Ecto neural progenitor cell (in vitro differentiated cells): ENCODE data around the gene TMEM209.
"Not testable (repeated sequence)": the region's sequence is repeated elsewhere in the genome, so short reads cannot be mapped to it uniquely, and the experiment has no call there.

Experiments used
- DNase-seq: peaks from one replicate; pipeline ENCODE4 v3.0.0-alpha.2; 2018; ENCODE audit warnings: low spot score

The TMEM209 gene

GRCh38 chr7:130162196-130162595 is 43.0 kb downstream of the TMEM209 start:
- DNase-seq, result no peak

GRCh38 chr7:130160455-130160854 is 44.8 kb downstream of the TMEM209 start:
- DNase-seq, result no peak

GRCh38 chr7:130160023-130160422 is 45.2 kb downstream of the TMEM209 start:
- DNase-seq, result no peak

DNA sequence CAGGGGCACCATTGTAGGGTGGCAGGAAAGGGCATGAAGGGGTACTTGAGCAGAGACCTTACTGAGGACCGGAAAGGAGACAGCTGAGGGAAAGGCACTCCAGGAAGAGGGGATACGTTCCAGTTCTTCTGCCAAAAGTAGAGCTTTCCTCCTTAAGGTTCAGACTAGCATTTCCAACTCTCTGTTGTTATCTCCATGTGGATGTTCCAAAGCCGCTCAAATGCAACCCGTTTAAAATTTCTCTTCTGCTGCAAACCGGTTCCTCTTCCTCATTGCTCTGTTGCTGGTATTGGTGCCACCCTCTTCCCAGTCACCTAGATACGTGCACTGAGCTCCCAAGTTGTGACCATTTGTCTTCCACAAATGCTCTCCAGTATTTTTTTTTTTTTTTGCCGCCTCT is 47.5 kb downstream of the TMEM209 start:
- DNase-seq, result no peak

GRCh38 chr7:130156140-130156539 is 49.1 kb downstream of the TMEM209 start:
- no peak for DNase-seq

DNA sequence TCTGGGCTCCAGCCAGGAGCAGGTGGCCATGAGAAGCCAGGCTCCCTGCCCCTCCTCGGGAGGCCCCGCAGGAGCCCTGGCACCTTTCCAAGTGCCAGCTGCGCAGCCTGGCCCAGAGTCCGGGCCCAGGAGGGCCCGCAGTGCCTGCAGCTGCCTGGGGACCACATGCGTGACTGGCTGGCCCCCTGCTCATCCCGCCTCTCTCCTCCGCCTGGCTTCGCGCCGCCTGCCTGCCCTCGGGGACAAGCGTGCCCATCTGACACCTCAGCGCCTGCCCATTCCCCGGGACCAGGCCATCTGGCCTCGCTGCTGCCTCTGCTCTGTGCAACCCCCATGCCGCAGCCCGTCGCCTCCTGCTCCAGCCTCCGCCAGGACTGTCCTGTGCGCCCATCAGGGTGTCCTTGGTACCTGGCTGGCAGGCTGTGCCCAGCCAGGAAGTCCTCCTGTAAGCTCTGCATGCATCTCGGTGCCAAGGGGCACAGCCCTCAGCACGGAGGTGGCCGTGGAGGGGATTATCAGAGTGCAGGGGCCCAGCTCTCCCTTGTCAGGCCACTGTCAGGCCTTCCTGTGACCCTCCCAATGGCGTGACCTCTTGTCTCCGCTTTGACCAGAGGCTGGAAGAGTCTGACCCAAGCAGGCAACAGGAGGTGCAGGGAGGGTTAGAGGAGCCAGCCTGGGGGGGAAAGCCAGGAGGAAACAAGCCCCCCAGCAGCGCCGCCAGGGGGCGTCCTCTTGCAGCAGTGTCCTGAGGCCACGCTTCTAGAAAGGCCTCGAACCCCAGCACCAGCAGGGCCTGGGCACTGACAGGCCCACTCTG is 50.5 kb downstream of the TMEM209 start:
- no peak for DNase-seq

- no peak for DNase-seq
Measured at GRCh38 chr7:130154131-130154500, 51.1 kb downstream of the TMEM209 start.

- no peak for DNase-seq
Measured at GRCh38 chr7:130153211-130153908, 51.8 kb downstream of the TMEM209 start.

DNA sequence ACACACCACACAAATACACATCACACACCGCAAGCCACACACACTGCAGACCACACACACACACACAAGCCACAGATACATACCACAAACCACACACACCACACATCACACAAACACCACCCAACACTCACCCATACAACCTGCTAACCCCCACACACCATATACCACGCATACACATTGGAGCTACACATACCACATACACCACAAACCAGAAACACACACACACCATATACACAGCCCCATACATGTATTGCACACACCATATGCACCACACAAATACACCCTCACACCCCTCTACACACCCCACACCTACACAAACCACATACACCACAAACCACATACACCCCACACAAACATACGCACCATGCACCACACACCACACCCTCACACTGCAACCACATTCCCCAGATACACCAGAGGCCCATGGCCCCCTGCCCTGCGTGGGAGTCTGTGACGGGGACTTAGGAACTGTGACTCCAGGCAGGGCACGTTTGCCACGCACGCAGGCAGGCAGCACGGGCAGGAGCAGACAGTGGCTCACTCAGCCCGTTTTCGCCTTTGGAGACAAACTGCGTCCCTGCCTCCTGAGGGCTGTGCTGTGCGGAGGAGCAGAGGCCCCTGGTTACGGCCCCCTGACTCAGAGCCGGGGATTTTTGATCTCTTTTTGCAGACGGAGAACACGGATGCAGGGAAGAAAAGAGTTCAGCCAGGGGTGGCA is 52.6 kb downstream of the TMEM209 start:
- no peak for DNase-seq

DNA sequence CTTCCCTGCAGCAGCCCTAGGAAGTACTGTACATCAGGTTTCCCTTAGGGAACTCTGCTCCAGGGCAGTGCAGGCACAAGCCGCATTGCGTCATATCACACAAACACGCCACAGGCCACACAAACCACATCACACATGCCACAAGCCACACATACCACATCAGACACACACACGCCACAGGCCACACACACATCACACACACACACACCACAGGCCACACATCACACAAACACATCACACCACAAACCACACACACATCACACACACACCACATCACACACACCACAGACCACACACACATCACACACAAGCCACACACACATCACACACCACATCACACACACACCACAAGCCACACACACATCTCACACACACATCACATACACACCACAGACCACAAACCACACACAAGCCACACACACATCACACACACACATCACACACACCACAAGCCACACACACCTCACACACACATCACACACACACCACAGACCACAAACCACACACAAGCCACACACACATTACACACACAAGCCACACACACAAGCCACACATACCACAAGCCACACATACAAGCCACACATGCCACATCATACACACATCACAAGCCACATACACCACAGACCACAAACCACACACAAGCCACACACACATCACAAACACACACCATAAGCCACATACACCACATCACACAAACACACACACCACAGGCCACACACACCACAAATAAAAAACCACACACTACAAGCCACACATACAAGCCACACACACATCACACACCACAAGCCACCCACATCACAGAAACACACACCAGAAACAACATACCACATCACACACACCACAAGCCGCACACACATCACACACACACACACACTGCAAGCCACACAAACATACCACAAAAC is 53.4 kb downstream of the TMEM209 start:
- DNase-seq, result no peak

DNA sequence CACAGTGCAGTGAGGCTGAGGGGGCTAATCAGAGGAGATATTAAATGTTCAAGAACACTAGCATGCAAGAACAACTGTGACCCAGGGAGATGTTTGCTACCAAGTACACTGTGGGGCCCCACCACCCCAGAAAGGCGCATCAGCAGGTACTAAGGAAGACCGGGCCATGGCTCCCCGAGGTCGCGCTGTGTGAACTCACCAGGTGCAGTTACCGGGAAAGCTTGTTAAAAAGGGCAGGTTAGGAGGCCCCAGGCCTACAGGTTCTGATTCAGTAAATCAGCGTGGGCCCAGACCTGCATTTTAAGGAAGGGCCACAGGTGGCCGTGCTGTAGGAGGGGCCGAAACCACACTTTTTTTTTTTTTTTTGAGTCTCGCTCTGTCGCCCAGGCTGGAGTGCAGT is 54.6 kb downstream of the TMEM209 start:
- no peak for DNase-seq

GRCh38 chr7:130149281-130150139 is 55.7 kb downstream of the TMEM209 start:
- DNase-seq, result no peak

- no peak for DNase-seq
Measured at GRCh38 chr7:130148561-130148960, 56.6 kb downstream of the TMEM209 start.

DNA sequence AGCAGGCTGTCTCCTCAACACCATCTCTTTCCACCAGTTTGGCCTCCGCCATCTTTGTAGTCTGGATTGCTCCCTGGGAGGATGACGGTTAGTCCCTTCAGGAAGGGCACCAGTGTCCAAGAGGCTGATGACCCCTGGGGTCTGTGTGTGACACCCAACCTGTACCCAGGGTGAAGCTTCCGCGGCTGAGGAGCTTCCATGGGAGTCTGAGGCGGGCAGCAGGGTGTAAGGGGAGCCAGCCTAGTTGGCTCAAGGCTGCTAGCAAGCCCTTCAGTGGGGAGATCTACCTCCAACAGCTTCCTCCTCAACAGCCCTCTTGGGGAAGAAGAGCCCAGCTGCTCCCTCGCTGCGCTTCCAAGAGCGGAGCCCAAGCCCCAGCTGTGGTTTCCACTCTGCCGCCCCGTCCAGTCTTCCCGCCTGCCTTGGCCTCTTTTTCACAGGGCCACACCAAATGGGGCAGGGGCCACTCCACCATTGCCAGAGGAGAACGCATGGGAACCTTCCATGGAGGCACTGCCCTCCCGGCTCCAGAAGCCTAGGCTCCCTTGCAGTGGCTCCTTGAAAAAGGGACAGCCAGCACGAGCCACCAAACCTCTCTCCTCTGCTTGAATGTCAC is 57.4 kb downstream of the TMEM209 start:
- no peak for DNase-seq

- no peak for DNase-seq
Measured at GRCh38 chr7:130146693-130147405, 58.4 kb downstream of the TMEM209 start.

DNA sequence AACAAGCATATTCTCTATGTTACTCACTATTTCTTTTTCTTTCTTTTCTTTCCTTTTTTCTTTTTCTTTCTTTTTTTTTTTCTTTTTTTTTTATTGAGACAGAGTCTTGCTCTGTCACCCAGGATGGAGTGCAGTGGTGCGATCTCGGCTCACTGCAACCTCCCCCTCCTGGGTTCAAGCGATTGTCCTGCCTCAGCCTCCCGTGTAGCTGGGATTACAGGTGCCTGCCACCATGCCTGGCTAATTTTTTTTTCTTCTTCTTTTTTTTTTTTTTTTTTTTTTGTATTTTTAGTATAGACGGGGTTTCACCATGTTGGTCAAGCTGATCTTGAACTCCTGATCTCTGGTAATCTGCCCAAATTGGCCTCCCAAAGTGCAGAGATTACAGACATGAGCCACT is 59.1 kb downstream of the TMEM209 start:
- DNase-seq, result not testable (repeated sequence)

DNA sequence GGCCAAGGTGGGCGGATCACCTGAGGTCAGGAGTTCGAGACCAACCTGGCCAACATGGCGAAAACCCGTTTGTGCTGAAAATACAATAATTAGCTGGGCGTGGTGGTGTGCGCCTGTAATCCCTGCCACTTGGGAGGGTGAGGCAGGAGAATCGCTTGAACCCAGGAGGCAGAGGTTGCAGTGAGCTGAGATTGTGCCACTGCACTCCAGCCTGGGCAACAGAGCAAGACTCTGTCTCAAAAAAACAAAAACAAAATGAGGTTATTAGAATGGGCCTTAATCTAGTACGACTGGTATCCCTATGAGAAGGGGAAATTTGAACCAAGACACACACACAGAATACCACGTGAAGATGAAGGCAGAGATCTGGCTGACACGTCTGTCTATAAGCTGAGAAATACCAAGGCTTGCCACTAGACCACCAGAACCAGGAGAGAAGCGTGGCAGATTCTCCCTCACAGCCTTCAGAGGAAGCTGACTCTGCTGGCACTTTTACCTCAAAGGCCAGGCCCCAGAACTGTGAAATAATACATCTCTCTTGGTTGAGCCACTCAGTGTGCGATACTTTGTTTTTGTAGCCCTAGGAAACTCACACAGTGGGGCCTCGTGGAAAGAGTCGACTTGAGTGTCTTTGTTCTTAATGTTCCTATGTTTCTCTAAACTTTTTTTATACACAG is 59.6 kb downstream of the TMEM209 start:
- DNase-seq, result no peak

GRCh38 chr7:130144312-130145171 is 60.7 kb downstream of the TMEM209 start:
- no peak for DNase-seq
